Natural killer cell (primary cell): ENCODE measurements around the gene DCTD. TPM values are rescaled to one million over a fixed set of nuclear protein-coding genes. Genes with fewer than 3 reads are reported as not detected.

ENCODE experiments used
- ATAC-seq, 3 donors: fragments of 150-1000 bp in 2 of 3; fragments of 200-7000 bp in 1 of 3; cut with Tn5 transposase; 1 replicate in 1 of 3; 2 replicates in 2 of 3; pipeline ENCODE4 v1.10.0; 2021; ENCODE audit warnings: mild to moderate bottlenecking in 2 of 3, moderate library complexity in 2 of 3
- DNase-seq, 2 donors: peaks; one replicate each; pipeline versions ENCODE4 v3.0.0 to v3.0.0-alpha.2; 2013 to 2021; ENCODE audit warnings: mixed read lengths in 1 of 2
- H3K27ac ChIP-seq: one replicate; pipeline ENCODE4 v1.5.1; 2013; ENCODE audit warnings: mild to moderate bottlenecking, low read length
- H3K27me3 ChIP-seq: one replicate; pipeline ENCODE4 v1.6.1; 2013; ENCODE audit warnings: low read length; ENCODE audit not compliant: control insufficient read depth, insufficient read depth
- H3K36me3 ChIP-seq: one replicate; pipeline ENCODE4 v1.6.1; 2013; ENCODE audit warnings: low read length; ENCODE audit not compliant: control insufficient read depth, insufficient read depth
- H3K4me1 ChIP-seq: one replicate; pipeline ENCODE4 v1.6.1; 2013; ENCODE audit warnings: low read length; ENCODE audit not compliant: control insufficient read depth, insufficient read depth
- H3K4me3 ChIP-seq: one replicate; pipeline ENCODE4 v1.5.1; 2013; ENCODE audit warnings: low read length
- H3K9me3 ChIP-seq: one replicate; pipeline ENCODE4 v1.6.1; 2013; ENCODE audit warnings: low read length; ENCODE audit not compliant: control insufficient read depth, insufficient read depth
- H3K27ac Mint-ChIP-seq, 2 donors: one replicate each; pipeline ENCODE4 v1.8.0; 2022; ENCODE audit warnings: mild to moderate bottlenecking in 2 of 2, mixed read lengths in 2 of 2, moderate library complexity in 1 of 2
- H3K27me3 Mint-ChIP-seq, 2 donors: one replicate each; pipeline ENCODE4 v1.8.0; 2022; ENCODE audit warnings: low read depth in 2 of 2, mixed read lengths in 2 of 2
- H3K36me3 Mint-ChIP-seq: one replicate; pipeline ENCODE4 v1.8.0; 2022; ENCODE audit warnings: mixed read lengths
- H3K4me1 Mint-ChIP-seq, 2 donors: one replicate each; pipeline ENCODE4 v1.8.0; 2022; ENCODE audit warnings: mixed read lengths in 2 of 2
- H3K4me3 Mint-ChIP-seq: one replicate; pipeline ENCODE4 v1.8.0; 2022; ENCODE audit warnings: mild to moderate bottlenecking, moderate library complexity, mixed read lengths
- H3K9me3 Mint-ChIP-seq, 2 donors: one replicate each; pipeline ENCODE4 v1.8.0; 2022; ENCODE audit warnings: mixed read lengths in 2 of 2
- CTCF ChIP-seq: fragments of 200-600 bp; IDR thresholded peaks from one replicate; pipeline ENCODE4 v1.8.0; 2022; ENCODE audit warnings: antibody characterized with exemption
- WGBS: methylation state at CpG from one replicate; pipeline ENCODE4 v1.1.7; 2013; ENCODE audit warnings: missing lambda C conversion rate; ENCODE audit not compliant: insufficient coverage; 5-methylcytosine and 5-hydroxymethylcytosine counted together
- intact Hi-C: fragments of 100-400 bp; cut with micrococcal nuclease; formaldehyde crosslinking; loops from one replicate; pipeline ENCODE4 v1.14.2; 2022
- total RNA-seq, 4 donors: library from RNA; stranded (reverse); fragments of 120-200 nt in 1 of 4; gene quantifications; one replicate each; pipeline versions ENCODE4 v1.2.3 to v1.2.4, GENCODE V29; 2013 to 2022

DCTD gene
- total RNA-seq, 3 donors from 2014 or later (not counting 1 experiment from before 2014, with no cell fraction given) = 57.2 to 68.2 (median 68.1) TPM

DNA sequence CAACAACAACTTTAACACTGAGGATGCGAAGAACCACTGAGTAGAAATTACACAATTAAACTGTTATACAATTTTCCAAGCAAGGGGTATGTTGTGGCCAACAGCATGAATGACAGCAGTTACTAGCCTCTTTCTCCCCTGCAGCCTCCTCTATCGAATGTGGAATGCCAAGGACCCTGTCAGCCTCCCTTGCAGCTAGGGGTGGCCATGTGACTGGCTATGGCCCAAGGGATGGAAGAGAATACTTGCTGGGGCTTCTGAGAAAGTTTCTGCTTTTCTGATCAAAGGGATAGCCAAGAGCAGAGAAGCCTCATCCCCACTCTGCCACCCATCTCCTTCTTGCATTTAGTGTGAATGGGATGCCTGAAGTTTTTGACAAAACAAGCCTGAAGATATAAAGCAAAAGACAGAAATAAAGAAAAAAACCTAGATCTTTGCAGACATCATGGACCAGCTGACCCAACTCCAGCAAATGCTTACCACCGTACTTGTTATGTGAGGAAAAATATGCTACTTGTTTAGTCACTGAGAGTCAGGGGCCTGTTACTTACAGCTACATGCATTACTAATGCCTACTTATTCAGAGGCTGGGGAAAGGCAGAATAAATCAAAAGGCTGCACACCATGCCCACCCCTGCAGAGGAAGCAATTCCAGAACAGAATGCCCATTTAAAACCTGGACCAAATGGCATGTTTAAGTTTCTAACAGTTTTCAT, 32.0 kb downstream of the DCTD start:
- Mint-ChIP-seq H3K36me3 (peaks cover 40% of the 10 kb centered on the region), H3K27ac (no peak overlapping the region), H3K27me3 (no peaks in the 10 kb centered on the region), H3K9me3 (peaks cover 0 to 3% of the 10 kb centered on the region in 2 donors), H3K4me3 (no peak overlapping the region), H3K4me1 (peaks cover 0 to 11% of the 10 kb centered on the region in 2 donors)
- WGBS = 100% methylated on average over 3 of the region's 3 CpGs
- no peaks in the 10 kb centered on the region for H3K27me3 ChIP-seq
- no peak overlapping the region for H3K4me3 ChIP-seq
- no peak for TF ChIP-seq CTCF
- intact Hi-C loops = no loop called here
- ATAC-seq (no peak), DNase-seq (no peak)
- no peak overlapping the region for H3K27ac ChIP-seq
- no peaks in the 10 kb centered on the region for H3K4me1 ChIP-seq
- peaks cover 7% of the 10 kb centered on the region for H3K9me3 ChIP-seq
- peaks cover 37% of the 10 kb centered on the region for H3K36me3 ChIP-seq

- WGBS = 96% methylated on average over 3 of the region's 3 CpGs
- Histone ChIP-seq H3K9me3 (peaks cover 7% of the 10 kb centered on the region), H3K4me1 (no peaks in the 10 kb centered on the region), H3K27ac (no peak overlapping the region), H3K4me3 (no peak overlapping the region), H3K36me3 (peaks cover 28% of the 10 kb centered on the region), H3K27me3 (no peaks in the 10 kb centered on the region)
- no peak overlapping the region for H3K27ac Mint-ChIP-seq
- ATAC-seq (no peak), DNase-seq (no peak)
- no peak for TF ChIP-seq CTCF
- H3K4me3 Mint-ChIP-seq = no peak overlapping the region
- H3K4me1 Mint-ChIP-seq = peaks cover 0 to 4% of the 10 kb centered on the region in 2 donors
- H3K9me3 Mint-ChIP-seq = peaks cover 0 to 3% of the 10 kb centered on the region in 2 donors
- intact Hi-C loops = no loop called here
- peaks cover 28% of the 10 kb centered on the region for H3K36me3 Mint-ChIP-seq
- no peaks in the 10 kb centered on the region for H3K27me3 Mint-ChIP-seq
Observed at GRCh38 chr4:182884040-182884439, 33.1 kb downstream of the DCTD start.

DNA sequence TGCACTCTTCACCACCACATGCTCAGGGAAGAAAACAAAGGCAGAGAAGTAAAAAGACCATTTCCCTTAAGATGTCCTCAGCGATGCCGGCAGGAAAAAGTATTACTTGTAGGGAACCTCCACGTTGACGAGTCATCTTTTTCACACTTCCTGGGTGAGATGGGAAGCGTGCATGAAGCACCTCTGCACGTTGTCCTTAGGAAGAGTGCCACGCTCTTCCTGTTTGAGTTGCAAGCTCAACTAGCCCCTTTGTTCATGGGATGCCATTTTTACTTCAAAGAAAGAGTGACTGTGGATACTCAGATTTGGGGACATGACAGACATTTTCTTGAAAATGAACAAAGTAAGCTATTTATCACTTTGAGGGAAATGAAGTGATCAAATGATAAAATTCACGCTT, 33.8 kb downstream of the DCTD start:
- H3K36me3 ChIP-seq = peaks cover 23% of the 10 kb centered on the region
- no peak overlapping the region for H3K27ac ChIP-seq
- H3K27me3 Mint-ChIP-seq = no peaks in the 10 kb centered on the region
- H3K27me3 ChIP-seq = no peaks in the 10 kb centered on the region
- peaks cover 21% of the 10 kb centered on the region for H3K36me3 Mint-ChIP-seq
- H3K9me3 Mint-ChIP-seq = peaks cover 0 to 3% of the 10 kb centered on the region in 2 donors
- no peak overlapping the region for H3K4me3 Mint-ChIP-seq
- WGBS = 96% methylated on average over 8 of the region's 8 CpGs
- no peak overlapping the region for H3K27ac Mint-ChIP-seq
- ATAC-seq = no peak
- no peaks in the 10 kb centered on the region for H3K4me1 ChIP-seq
- no peak for DNase-seq
- peaks cover 7% of the 10 kb centered on the region for H3K9me3 ChIP-seq
- intact Hi-C loops = no loop called here
- no peak for TF ChIP-seq CTCF
- no peak overlapping the region for H3K4me3 ChIP-seq
- no peaks in the 10 kb centered on the region for H3K4me1 Mint-ChIP-seq

DNA sequence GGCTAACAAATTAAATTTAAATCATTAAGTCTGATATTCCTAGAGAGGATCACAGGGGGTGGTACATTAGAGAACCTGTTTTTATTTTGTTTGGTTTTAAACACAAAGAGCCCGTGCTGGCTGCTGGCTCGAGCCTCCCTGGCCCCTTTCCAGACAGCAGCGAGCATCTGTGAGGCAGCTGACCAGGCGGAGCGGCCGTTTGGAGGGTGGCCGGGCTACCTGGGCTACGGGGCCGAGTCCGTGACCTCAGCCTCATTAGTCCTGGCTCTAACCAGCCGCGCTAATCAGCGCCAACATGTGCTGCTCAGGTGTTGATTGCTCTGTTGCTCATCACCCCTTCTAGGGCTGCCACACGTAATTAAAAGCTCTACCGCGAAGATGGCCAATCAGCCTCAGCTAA, 35.3 kb downstream of the DCTD start:
- WGBS = 94% methylated on average over 16 of the region's 16 CpGs
- Histone ChIP-seq H3K36me3 (peaks cover 18% of the 10 kb centered on the region), H3K27ac (no peak overlapping the region), H3K27me3 (no peaks in the 10 kb centered on the region), H3K4me3 (no peak overlapping the region), H3K9me3 (peaks cover 7% of the 10 kb centered on the region), H3K4me1 (no peaks in the 10 kb centered on the region)
- ATAC-seq (no peak), DNase-seq (no peak)
- Mint-ChIP-seq H3K27me3 (no peaks in the 10 kb centered on the region), H3K4me1 (no peaks in the 10 kb centered on the region), H3K36me3 (peaks cover 19% of the 10 kb centered on the region), H3K9me3 (peaks cover 0 to 3% of the 10 kb centered on the region in 2 donors), H3K27ac (no peak overlapping the region), H3K4me3 (no peak overlapping the region)
- intact Hi-C loops = no loop called here
- no peak for TF ChIP-seq CTCF
